Measurements from ENCODE around the gene NNT. TPM values are rescaled to one million over a fixed set of nuclear protein-coding genes. Genes with fewer than 3 reads are reported as not detected.
"Not testable (repeated sequence)": the region's sequence is repeated elsewhere in the genome, so short reads cannot be mapped to it uniquely, and the experiment has no call there.

The NNT gene
- total RNA-seq, 1 donor = 94.8 TPM

GRCh38 chr5:43693411-43693810, 90.4 kb downstream of the NNT start:
- peaks cover 2% of the 10 kb centered on the region for H4K20me1 ChIP-seq (ENCODE audit: insufficient read depth, low read length)
- no peak overlapping the region for H2AFZ ChIP-seq (ENCODE audit: low read length)
- peaks cover 4% of the 10 kb centered on the region for H3K36me3 ChIP-seq (ENCODE audit: insufficient read depth, low read length)
- no peak overlapping the region for H3K4me3 ChIP-seq (ENCODE audit: insufficient read depth, low read length)
- no peak overlapping the region for H3K27ac ChIP-seq (ENCODE audit: low read depth, low read length)
- no peaks in the 10 kb centered on the region for H3K9me3 ChIP-seq (ENCODE audit: low read depth, low read length)
- H3K79me2 ChIP-seq (ENCODE audit: insufficient read depth, low read length) = peaks cover 14% of the 10 kb centered on the region
- DNase-seq (ENCODE audit: insufficient read length, low spot score, missing footprints) = no peak
- no peak overlapping the region for H3K4me2 ChIP-seq (ENCODE audit: insufficient read depth, low read length)
- no peak for TF ChIP-seq CTCF (IDR thresholded peaks at IDR 0.05; ENCODE audit: extremely low read depth, low read depth, low read length)
- no peaks in the 10 kb centered on the region for H3K27me3 ChIP-seq (ENCODE audit: insufficient read depth, low read length)
- no peaks in the 10 kb centered on the region for H3K4me1 ChIP-seq (ENCODE audit: insufficient read depth, low read length)

GRCh38 chr5:43694027-43694426, 91.0 kb downstream of the NNT start:
- H3K36me3 ChIP-seq (ENCODE audit: insufficient read depth, low read length) = peaks cover 4% of the 10 kb centered on the region
- TF ChIP-seq CTCF (IDR thresholded peaks at IDR 0.05; ENCODE audit: extremely low read depth, low read depth, low read length) = no peak
- no peak for DNase-seq (ENCODE audit: insufficient read length, low spot score, missing footprints)
- H3K27me3 ChIP-seq (ENCODE audit: insufficient read depth, low read length) = no peaks in the 10 kb centered on the region
- H3K27ac ChIP-seq (ENCODE audit: low read depth, low read length) = no peak overlapping the region
- H4K20me1 ChIP-seq (ENCODE audit: insufficient read depth, low read length) = peaks cover 2% of the 10 kb centered on the region
- H3K4me1 ChIP-seq (ENCODE audit: insufficient read depth, low read length) = no peaks in the 10 kb centered on the region
- no peak overlapping the region for H3K4me2 ChIP-seq (ENCODE audit: insufficient read depth, low read length)
- no peaks in the 10 kb centered on the region for H3K9me3 ChIP-seq (ENCODE audit: low read depth, low read length)
- H3K79me2 ChIP-seq (ENCODE audit: insufficient read depth, low read length) = peaks cover 14% of the 10 kb centered on the region
- H3K4me3 ChIP-seq (ENCODE audit: insufficient read depth, low read length) = no peak overlapping the region
- no peak overlapping the region for H2AFZ ChIP-seq (ENCODE audit: low read length)

DNA sequence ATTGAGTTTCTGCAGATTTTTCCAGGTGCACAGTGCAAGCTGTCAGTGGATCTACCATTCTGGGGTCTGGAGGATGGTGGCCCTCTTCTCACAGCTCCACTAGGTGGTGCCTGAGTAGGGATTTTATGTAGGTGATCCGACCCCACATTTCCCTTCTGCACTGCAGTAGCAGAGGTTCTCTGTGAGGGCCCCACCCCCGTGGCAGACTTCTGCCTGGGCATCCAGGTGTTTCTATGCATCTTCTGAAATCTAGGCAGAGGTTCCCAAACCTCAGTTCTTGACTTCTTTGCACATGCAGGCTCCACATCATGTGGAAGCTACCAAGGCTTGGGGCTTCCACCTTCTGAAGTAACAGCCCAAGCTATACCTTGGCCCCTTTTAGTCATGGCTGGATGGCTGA, 93.5 kb downstream of the NNT start:
- H3K4me1 ChIP-seq (ENCODE audit: insufficient read depth, low read length); DNase-seq (ENCODE audit: insufficient read length, low spot score, missing footprints); H3K27ac ChIP-seq (ENCODE audit: low read depth, low read length); H4K20me1 ChIP-seq (ENCODE audit: insufficient read depth, low read length); H3K4me3 ChIP-seq (ENCODE audit: insufficient read depth, low read length); H3K4me2 ChIP-seq (ENCODE audit: insufficient read depth, low read length); H2AFZ ChIP-seq (ENCODE audit: low read length); H3K36me3 ChIP-seq (ENCODE audit: insufficient read depth, low read length); H3K9me3 ChIP-seq (ENCODE audit: low read depth, low read length); H3K27me3 ChIP-seq (ENCODE audit: insufficient read depth, low read length): not testable (repeated sequence)
- H3K79me2 ChIP-seq (ENCODE audit: insufficient read depth, low read length) = peaks cover 16% of the 10 kb centered on the region

DNA sequence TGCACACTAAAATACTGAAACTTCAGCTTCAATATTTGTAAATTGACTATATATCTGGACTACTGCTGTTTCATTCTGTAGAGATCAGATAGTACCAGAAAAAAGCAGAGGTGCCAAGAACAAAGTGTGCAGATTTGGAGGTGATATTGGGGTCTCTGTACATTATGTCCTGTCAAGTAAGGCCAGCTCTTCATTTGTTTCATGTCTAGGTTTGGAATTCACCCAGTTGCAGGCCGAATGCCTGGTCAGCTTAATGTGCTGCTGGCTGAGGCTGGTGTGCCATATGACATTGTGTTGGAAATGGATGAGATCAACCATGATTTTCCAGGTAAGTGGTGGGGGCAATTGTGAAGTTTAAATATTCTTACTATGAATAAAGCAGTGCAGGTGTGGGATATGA, 96.9 kb downstream of the NNT start:
- Histone ChIP-seq H3K27me3 (ENCODE audit: insufficient read depth, low read length) (no peaks in the 10 kb centered on the region), H3K36me3 (ENCODE audit: insufficient read depth, low read length) (peaks cover 4% of the 10 kb centered on the region), H3K9me3 (ENCODE audit: low read depth, low read length) (no peaks in the 10 kb centered on the region), H3K4me1 (ENCODE audit: insufficient read depth, low read length) (no peaks in the 10 kb centered on the region), H2AFZ (ENCODE audit: low read length) (no peak overlapping the region), H3K79me2 (ENCODE audit: insufficient read depth, low read length) (peaks cover 13% of the 10 kb centered on the region), H3K4me3 (ENCODE audit: insufficient read depth, low read length) (no peak overlapping the region), H3K4me2 (ENCODE audit: insufficient read depth, low read length) (no peak overlapping the region), H4K20me1 (ENCODE audit: insufficient read depth, low read length) (peaks cover 2% of the 10 kb centered on the region), H3K27ac (ENCODE audit: low read depth, low read length) (no peak overlapping the region)
- DNase-seq (ENCODE audit: insufficient read length, low spot score, missing footprints) = no peak
- no peak for TF ChIP-seq CTCF (IDR thresholded peaks at IDR 0.05; ENCODE audit: extremely low read depth, low read depth, low read length)
